MM.1S (cell line): ENCODE results near the gene SLIT1.

ENCODE experiments used
- DNase-seq: peaks from one replicate; pipeline ENCODE4 v3.0.0-alpha.2; 2015
- H2AFZ ChIP-seq: fragments of 300-600 bp; sonication (generic); 2 replicates; pipeline ENCODE4 v1.6.0; 2016; ENCODE audit warnings: antibody characterized with exemption, low read length
- H3F3A ChIP-seq: fragments of 300-600 bp; sonication (generic); 2 replicates; pipeline ENCODE4 v1.6.1; 2016; ENCODE audit warnings: mild to moderate bottlenecking, antibody characterized with exemption, low read length, moderate library complexity, mixed read lengths; ENCODE audit not compliant: insufficient read depth
- H3K27ac ChIP-seq: fragments of 300-600 bp; sonication (generic); 2 replicates; pipeline ENCODE4 v1.5.1; 2016; ENCODE audit warnings: mild to moderate bottlenecking, low read length
- H3K27me3 ChIP-seq: fragments of 300-600 bp; sonication (generic); replicated peaks from 2 replicates; pipeline ENCODE4 v1.6.0; 2016; ENCODE audit warnings: low read length; ENCODE audit not compliant: insufficient read depth
- H3K36me3 ChIP-seq: fragments of 300-600 bp; sonication (generic); replicated peaks from 2 replicates; pipeline ENCODE4 v1.6.1; 2016; ENCODE audit warnings: mild to moderate bottlenecking, low read length, mixed read lengths; ENCODE audit not compliant: insufficient read depth
- H3K4me1 ChIP-seq: fragments of 300-600 bp; sonication (generic); 2 replicates; pipeline ENCODE4 v1.6.1; 2016; ENCODE audit warnings: low read length, mixed read lengths
- H3K4me2 ChIP-seq: fragments of 300-600 bp; sonication (generic); 2 replicates; pipeline ENCODE4 v1.6.0; 2016; ENCODE audit warnings: low read depth, low read length
- H3K4me3 ChIP-seq: fragments of 300-600 bp; sonication (generic); 2 replicates; pipeline ENCODE4 v1.5.1; 2016; ENCODE audit warnings: low read length, mixed read lengths
- H3K79me2 ChIP-seq: fragments of 300-600 bp; sonication (generic); 2 replicates; pipeline ENCODE4 v1.6.1; 2016; ENCODE audit warnings: mixed run types, low read length, mixed read lengths
- H3K9ac ChIP-seq: fragments of 300-600 bp; sonication (generic); 2 replicates; pipeline ENCODE4 v1.6.1; 2016; ENCODE audit warnings: low read length, mixed read lengths
- H3K9me2 ChIP-seq: fragments of 300-600 bp; sonication (generic); replicated peaks from 2 replicates; pipeline ENCODE4 v1.6.1; 2016; ENCODE audit warnings: mild to moderate bottlenecking, low read length, mixed read lengths; ENCODE audit not compliant: insufficient read depth
- H3K9me3 ChIP-seq: fragments of 300-600 bp; sonication (generic); replicated peaks from 2 replicates; pipeline ENCODE4 v1.6.1; 2016; ENCODE audit warnings: mild to moderate bottlenecking, low read length, mixed read lengths; ENCODE audit not compliant: insufficient read depth
- H4K20me1 ChIP-seq: fragments of 300-600 bp; sonication (generic); 2 replicates; pipeline ENCODE4 v1.6.1; 2016; ENCODE audit warnings: mild to moderate bottlenecking, low read length, moderate library complexity, mixed read lengths; ENCODE audit not compliant: insufficient read depth
- CTCF ChIP-seq: fragments of 300-600 bp; sonication (generic); IDR thresholded peaks from 2 replicates; pipeline ENCODE4 v1.5.1; 2016; ENCODE audit warnings: antibody characterized with exemption, low read length, mixed read lengths
- EZH2 ChIP-seq: fragments of 300-600 bp; sonication (generic); optimal IDR thresholded peaks from 2 replicates; pipeline ENCODE3; 2017; ENCODE audit warnings: low read depth, mild to moderate bottlenecking, antibody characterized with exemption, low read length, mixed read lengths
- EZH2phosphoT487 ChIP-seq: fragments of 300-600 bp; sonication (generic); IDR thresholded peaks from 2 replicates; pipeline ENCODE4 v1.6.1; 2018; ENCODE audit warnings: antibody characterized with exemption, low read length

Gene SLIT1

GRCh38 chr10:97178074-97178473 lies 7.7 kb downstream of the SLIT1 start:
- DNase-seq, result no peak
- TF ChIP-seq EZH2 (no peak), EZH2phosphoT487 (no peak), CTCF (no peak)
- Histone ChIP-seq H3K4me1 (no peaks in the 10 kb centered on the region), H3K27ac (no peak overlapping the region), H3K36me3 (no peaks in the 10 kb centered on the region), H3K4me2 (no peak overlapping the region), H3K9ac (no peak overlapping the region), H3K9me3 (no peaks in the 10 kb centered on the region), H3F3A (no peaks in the 10 kb centered on the region), H3K79me2 (no peaks in the 10 kb centered on the region), H4K20me1 (no peaks in the 10 kb centered on the region), H2AFZ (no peak overlapping the region), H3K4me3 (no peak overlapping the region), H3K27me3 (peaks cover 18% of the 10 kb centered on the region; the same call in 1 of the 2 replicates), H3K9me2 (no peaks in the 10 kb centered on the region)

DNA sequence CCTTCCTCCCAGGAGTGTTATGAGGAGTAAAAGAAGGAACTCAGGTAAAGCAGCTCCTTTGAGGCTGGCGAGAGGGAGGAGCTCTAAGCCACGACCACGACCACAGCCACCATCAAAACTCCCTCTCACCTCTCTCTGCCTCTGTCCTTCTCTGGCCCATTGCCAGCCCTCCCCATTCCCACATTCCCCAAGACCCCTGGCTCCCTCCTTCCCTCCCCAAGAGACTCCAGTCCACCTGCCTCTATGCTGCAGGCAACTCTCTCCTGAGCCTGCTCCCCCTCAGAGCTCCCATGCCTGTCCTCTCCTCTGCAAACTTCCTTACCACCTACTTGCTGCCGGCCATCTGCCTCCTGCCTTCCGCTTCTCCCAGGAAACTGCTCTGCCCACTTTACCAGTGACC lies 9.5 kb downstream of the SLIT1 start:
- peaks cover 18% of the 10 kb centered on the region; the same call in 1 of the 2 replicates for H3K27me3 ChIP-seq

DNA sequence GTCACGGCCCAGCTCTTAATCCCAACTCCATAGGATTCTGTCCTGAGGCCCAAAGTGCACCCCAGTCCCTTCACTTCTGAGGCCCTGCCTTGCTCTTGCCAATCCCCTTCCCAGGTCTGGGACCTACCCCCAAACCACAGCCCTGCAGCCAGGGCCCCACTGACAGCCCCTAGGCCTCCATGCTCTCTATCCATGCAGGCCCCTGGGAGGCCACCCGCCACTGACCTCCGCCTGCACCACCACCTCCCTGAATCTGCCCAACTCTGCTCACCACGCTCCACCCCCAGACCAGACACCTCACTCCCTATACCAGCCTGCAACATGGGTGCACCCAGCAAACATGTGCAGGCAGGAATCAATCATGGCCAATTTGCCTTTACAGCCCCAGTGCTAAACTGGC lies 10.2 kb downstream of the SLIT1 start:
- Histone ChIP-seq H3F3A (no peaks in the 10 kb centered on the region), H3K4me3 (no peak overlapping the region), H2AFZ (no peak overlapping the region), H3K27ac (no peak overlapping the region), H4K20me1 (no peaks in the 10 kb centered on the region), H3K27me3 (peaks cover 21% of the 10 kb centered on the region), H3K36me3 (no peaks in the 10 kb centered on the region), H3K9me3 (no peaks in the 10 kb centered on the region), H3K9me2 (no peaks in the 10 kb centered on the region), H3K4me2 (no peak overlapping the region), H3K9ac (no peak overlapping the region), H3K79me2 (no peaks in the 10 kb centered on the region), H3K4me1 (no peaks in the 10 kb centered on the region)
- DNase-seq, result no peak
- no peak for TF ChIP-seq CTCF
- TF ChIP-seq EZH2, result no peak
- TF ChIP-seq EZH2phosphoT487, result no peak

More for the DNA sequence above, 9.5 kb downstream of the SLIT1 start:
- H3F3A ChIP-seq, result no peaks in the 10 kb centered on the region
- no peak overlapping the region for H3K9ac ChIP-seq
- no peaks in the 10 kb centered on the region for H3K9me2 ChIP-seq
- H3K4me2 ChIP-seq, result no peak overlapping the region
- H3K9me3 ChIP-seq, result no peaks in the 10 kb centered on the region
- H3K27ac ChIP-seq, result no peak overlapping the region
- no peak overlapping the region for H2AFZ ChIP-seq
- DNase-seq, result no peak
- no peaks in the 10 kb centered on the region for H4K20me1 ChIP-seq
- no peaks in the 10 kb centered on the region for H3K36me3 ChIP-seq
- TF ChIP-seq EZH2 (no peak), EZH2phosphoT487 (no peak), CTCF (no peak)
- H3K4me1 ChIP-seq, result no peaks in the 10 kb centered on the region
- no peaks in the 10 kb centered on the region for H3K79me2 ChIP-seq
- H3K4me3 ChIP-seq, result no peak overlapping the region
